HG02938 (cell line): ENCODE results near the gene ENPP4.
A peak's percentile ranks its signal among the peaks of the same experiment; 100 is the strongest.
"Not testable (repeated sequence)": the region's sequence is repeated elsewhere in the genome, so short reads cannot be mapped to it uniquely, and the experiment has no call there.

Experiments used
- ATAC-seq: cut with Tn5 transposase; IDR thresholded peaks from one replicate; pipeline ENCODE4 v1.9.1; 2021; ENCODE audit warnings: mild to moderate bottlenecking, moderate library complexity; ENCODE audit not compliant: unreplicated experiment

The ENPP4 gene

GRCh38 chr6:46130666-46131065 is 877 bp downstream of the ENPP4 start:
- no peak for ATAC-seq

DNA sequence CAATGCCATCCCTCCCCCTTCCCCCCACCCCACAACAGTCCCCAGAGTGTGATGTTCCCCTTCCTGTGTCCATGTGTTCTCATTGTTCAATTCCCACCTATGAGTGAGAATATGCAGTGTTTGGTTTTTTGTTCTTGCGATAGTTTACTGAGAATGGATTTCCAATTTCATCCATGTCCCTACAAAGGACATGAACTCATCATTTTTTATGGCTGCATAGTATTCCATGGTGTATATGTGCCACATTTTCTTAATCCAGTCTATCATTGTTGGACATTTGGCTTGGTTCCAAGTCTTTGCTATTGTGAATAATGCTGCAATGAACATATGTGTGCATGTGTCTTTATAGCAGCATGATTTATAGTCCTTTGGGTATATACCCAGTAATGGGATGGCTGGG is 1.5 kb downstream of the ENPP4 start:
- not testable (repeated sequence) for ATAC-seq

DNA sequence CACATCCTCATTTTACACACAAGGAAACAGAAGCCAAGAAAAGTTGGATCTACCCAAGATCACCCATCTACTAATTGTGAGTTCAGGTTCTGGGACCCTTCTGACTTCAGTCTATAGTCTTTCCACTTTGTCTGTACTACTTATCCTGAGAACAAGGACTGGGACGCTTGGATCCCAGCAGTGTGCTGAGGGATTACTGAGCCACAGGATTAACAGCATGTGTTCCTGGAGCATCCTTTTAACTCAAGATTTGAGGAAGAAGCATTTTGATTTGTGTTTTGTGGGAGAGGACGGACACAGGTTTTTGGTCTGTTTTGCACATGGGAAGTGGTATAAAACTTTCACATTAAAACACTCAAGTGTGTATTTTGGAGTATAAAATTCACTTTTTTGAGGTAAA is 4.4 kb downstream of the ENPP4 start:
- ATAC-seq, result no peak

DNA sequence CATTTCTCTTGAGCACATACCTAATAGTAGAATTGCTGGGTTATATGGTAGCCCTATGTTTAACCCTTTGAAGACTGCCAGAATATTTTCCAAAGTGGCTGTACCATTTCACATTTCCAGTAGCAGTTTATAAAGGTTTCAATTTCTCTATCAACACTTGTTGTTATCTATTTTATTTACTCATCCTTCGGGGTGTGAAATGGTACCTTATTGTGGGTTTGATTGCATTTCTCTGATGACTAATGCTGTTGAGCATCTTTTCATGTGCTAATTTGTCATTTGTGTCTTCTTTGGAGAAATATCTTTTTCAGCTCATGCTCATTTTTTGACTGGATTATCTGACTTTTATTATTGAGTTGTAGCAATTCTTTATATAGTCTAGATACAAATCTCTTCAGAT is 5.4 kb downstream of the ENPP4 start:
- no peak for ATAC-seq

DNA sequence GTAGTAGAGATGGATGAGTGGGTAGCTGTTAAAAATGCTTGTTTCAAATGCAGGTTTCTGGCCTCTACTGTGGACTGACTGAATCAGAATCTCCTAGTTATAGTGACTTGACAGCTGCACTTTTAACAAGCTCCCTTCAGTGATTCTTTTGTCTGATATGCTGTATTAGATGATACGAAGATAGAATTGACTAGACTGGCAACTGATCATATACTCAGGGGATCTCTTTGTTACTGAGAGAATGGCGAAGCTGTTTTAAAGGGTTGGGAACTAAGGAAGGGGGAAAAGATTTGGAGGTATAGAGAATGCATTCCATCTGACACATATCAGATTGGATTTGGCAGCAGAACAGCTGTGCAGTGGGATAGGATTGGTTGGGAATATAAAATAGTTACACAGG is 7.0 kb downstream of the ENPP4 start:
- ATAC-seq, result no peak

- peak; percentile 47 for ATAC-seq
Observed at GRCh38 chr6:46137387-46137786, 7.6 kb downstream of the ENPP4 start.

DNA sequence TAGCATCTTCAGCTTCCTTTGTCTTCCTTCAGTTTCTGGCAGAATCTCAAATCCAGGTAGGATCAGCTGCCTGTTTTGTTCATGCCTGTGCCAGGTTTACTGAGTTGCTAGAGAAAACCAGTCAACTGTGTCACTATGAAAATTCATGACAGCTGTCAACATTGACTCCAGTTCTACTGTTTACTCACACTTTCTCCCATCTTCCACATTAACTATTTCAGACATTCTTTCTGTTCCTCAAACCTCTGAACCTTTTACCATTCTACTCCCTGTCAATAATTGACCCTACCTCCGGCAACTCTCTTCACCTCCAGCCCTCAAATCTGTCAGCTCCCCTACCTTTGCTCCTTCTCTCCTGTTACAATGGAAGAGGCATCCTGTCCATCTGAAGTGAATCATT is 8.5 kb downstream of the ENPP4 start:
- peak; percentile 74 for ATAC-seq

DNA sequence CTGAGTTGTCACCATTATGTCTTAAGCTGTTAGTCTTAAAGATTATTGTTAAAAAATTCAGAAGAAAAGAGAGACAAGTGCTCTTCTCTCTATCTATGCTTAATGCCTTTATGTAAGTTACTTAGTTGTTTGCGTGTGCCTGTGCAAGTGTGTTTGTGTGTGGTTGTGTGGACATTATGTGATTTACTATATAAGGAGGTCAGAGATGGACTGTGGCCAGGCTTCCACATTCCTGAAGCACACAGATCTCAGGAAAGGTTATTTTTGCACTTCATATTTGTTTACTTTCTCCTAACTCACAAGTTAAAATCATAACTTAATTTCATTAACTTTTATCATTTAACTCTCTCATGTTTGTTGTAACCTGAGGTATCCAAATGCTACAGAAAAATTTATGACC is 14.5 kb downstream of the ENPP4 start:
- ATAC-seq, result no peak

DNA sequence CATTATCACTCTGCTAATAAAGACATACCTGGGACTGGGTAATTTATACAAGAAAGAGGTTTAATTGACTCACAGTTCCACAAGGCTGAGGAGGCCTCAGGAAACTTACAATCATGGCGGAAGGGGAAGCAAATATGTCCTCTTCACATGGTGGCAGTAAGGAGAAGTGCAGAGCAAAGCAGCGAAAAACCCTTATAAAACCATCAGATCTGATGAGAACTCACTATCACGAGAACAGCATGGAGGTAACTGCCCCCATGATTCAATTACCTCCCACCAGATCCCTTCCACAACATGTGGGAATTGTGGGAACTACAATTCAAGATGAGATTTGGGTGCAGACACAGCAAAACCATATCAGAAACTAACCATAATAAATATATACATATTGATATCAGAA is 19.3 kb downstream of the ENPP4 start:
- not testable (repeated sequence) for ATAC-seq

DNA sequence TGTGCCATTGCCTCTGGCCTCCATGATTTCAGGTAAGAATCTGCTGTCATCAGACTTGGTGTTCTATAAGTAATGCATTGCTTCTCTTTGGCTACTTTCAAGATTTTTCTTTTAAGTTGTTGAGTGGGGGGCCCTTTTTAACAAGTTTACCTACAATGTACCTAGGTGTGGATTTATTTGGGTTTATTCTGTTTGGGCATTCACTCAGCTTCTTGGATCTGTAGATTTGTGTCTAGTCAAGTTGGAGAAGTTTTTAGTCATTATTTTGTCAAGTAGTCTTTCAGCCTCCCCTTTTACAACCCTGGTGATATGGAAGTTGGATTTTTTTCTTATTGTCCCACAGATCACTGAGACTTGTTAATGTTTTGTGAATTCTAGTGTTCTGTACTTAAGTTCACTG is 26.9 kb downstream of the ENPP4 start:
- ATAC-seq, result no peak

- no peak for ATAC-seq
Observed at GRCh38 chr6:46159229-46159628, 29.4 kb downstream of the ENPP4 start.

- no peak for ATAC-seq
Observed at GRCh38 chr6:46160102-46160501, 30.3 kb downstream of the ENPP4 start.

DNA sequence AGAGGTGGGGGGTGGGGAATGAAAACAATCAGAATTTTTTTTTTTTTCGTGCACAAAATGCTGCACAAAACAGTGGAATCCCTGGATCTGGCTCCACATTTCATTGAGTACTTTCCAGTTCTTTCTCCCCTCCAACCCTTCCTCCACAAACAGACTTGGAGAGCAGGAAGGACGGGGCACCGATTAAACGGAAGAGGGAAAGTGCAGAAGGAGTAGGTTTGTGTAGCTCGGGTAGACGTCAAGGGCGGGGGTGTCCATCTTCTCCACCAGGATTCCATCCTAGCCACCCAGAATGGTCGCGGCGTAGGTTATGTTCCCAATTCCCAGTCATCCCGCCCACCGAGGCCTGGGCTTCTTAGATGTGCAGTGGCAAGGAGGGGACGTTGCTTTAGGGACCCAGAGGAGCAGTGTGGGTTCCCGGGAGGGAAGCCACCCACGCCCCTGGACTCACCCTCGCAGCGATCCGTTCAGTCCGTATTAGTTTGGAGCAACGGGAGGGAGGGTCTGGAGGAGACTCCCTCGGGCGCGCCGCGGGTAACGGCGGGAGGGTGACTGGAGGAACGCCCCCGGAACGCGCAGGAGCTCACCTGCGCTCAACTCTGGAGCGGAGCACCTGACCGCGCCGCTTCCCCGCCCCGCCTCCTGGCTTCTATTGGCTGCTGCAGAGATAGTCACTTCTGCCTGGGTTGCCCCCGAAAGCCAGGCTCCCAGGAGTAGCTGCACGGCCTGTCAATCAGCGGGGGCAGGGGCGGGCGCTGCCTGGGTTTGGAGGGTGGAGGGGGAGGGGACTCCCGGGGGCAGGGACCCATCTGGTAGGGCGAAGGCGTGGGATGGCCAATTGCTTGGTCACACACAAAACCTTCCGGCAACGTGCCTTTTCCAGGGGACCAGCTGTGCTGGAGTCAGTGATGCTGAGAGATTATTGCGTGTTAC is 40.8 kb downstream of the ENPP4 start, which contains the start of gene ENPP5:
TSS of gene ENPP5 (minus strand) at position 624 of the 933 bp plus-strand sequence. CDS start 2,718 bp downstream, outside the sequence.
- ATAC-seq, result peak; percentile 69

DNA sequence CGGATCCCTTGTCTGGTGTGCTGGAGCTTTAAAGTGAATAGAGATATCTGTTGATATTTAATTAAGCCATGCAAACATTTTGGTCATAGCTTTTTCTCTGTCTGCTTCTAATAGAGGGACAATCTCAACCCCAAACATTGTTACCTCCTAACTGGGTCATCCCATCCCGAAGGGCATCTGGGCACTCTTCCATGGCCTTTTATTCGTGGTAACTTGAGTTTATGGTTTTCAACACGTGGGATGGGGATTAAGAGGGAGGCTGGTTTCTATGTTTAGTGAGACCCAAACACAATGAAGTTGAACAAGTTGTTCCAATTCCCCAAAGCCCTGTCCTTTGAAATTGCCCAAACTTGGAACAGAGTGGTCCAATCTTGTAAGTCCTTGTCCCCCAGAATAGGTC is 42.4 kb downstream of the ENPP4 start:
- no peak for ATAC-seq

DNA sequence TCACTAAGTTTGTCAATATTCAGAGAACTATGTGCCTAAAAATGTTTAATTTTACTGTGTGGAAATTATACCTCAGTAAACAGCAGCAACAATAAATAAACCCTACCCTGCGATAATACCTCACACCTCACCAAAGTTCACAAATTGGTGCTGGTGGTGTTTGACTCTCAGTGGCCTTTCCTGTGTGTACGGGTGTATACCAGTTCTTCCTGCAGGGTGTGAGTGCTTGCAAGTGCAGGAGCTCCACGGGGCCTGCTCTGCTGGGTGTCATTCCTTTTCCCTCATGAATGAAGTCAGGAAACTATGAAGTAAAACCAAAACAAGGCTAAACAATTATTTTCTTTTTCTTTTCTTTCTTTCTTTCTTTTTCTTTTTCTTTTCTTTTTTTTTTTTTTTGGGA is 45.1 kb downstream of the ENPP4 start:
- no peak for ATAC-seq

- ATAC-seq, result peak; percentile 84
Observed at GRCh38 chr6:46175446-46175845, 45.7 kb downstream of the ENPP4 start.

- peak; percentile 23 for ATAC-seq
Observed at GRCh38 chr6:46175976-46176375, 46.2 kb downstream of the ENPP4 start.

DNA sequence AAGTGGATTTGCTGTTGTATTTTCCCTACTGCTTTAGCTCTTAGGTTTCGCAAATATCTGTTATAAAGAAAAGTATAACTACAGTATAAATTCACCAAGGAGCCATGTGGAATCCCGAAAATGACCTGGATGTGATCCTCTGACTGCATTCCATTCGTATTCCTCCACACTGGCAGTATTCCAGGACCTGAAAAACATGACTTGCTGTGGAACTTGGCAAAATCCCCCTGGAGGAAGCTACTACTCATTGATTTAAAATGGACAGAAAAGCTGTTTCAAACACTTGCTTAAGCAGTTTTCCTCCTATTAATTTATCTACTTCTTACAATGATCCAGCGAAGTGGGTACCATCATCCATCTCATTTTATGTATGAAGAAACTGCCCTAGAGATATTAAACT is 54.3 kb downstream of the ENPP4 start:
- ATAC-seq, result no peak

DNA sequence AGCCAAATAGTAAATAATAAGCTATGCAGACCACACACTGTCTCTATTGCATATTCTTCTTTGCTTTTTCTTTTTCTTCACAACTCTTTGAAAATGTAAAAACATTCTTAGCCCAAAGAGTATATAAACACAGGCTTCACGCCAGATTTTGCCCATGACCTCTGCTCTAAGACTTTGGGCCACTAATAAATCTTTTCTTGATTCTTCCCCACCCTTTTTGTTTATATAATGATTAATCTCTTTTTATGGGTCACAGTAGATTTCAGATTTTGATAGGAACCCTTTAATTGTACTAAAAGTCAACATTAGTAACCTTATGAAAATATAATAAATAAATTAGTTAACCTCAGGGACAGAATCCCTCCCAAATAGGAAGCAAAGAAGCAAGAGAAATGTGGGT is 56.8 kb downstream of the ENPP4 start:
- ATAC-seq, result no peak

GRCh38 chr6:46189726-46190125 is 59.9 kb downstream of the ENPP4 start:
- ATAC-seq, result no peak

GRCh38 chr6:46190889-46191288 is 61.1 kb downstream of the ENPP4 start:
- no peak for ATAC-seq

- no peak for ATAC-seq
Observed at GRCh38 chr6:46191961-46192360, 62.2 kb downstream of the ENPP4 start.
